SU-DHL-6 (cell line): ENCODE measurements around the gene COL27A1.

Experiments
- H2AFZ ChIP-seq: fragments of 200-600 bp; sonication (generic); 2 replicates; pipeline ENCODE4 v1.6.1; 2014; ENCODE audit warnings: low read depth, mild to moderate bottlenecking, moderate library complexity, mixed read lengths, antibody characterized with exemption, low read length; ENCODE audit not compliant: severe bottlenecking
- H3F3A ChIP-seq: fragments of 200-600 bp; shearing (Covaris generic); 2 replicates; pipeline ENCODE4 v1.6.0; 2016; ENCODE audit warnings: antibody characterized with exemption, mild to moderate bottlenecking; ENCODE audit not compliant: insufficient read depth
- H3K27ac ChIP-seq: fragments of 200-600 bp; sonication (generic); 2 replicates; pipeline ENCODE4 v1.5.1; 2016; ENCODE audit warnings: low read depth, mild to moderate bottlenecking, low read length, moderate library complexity, mixed read lengths
- H3K27me3 ChIP-seq: fragments of 200-600 bp; sonication (generic), shearing (Covaris generic); 2 replicates; pipeline ENCODE4 v1.6.0; 2014; ENCODE audit warnings: mild to moderate bottlenecking, low read length
- H3K36me3 ChIP-seq: fragments of 200-600 bp; sonication (generic); 2 replicates; pipeline ENCODE4 v1.6.1; 2014; ENCODE audit warnings: mild to moderate bottlenecking, low read length, mixed read lengths
- H3K4me2 ChIP-seq: fragments of 300-600, 200-600 bp; shearing (Covaris generic), sonication (generic); 2 replicates; pipeline ENCODE4 v1.6.0; 2014; ENCODE audit warnings: low read length, low read depth, mild to moderate bottlenecking; ENCODE audit not compliant: poor library complexity, severe bottlenecking
- H3K4me3 ChIP-seq: fragments of 200-600 bp; sonication (generic); 2 replicates; pipeline ENCODE4 v1.5.1; 2014; ENCODE audit warnings: antibody characterized with exemption, low read length, mild to moderate bottlenecking, mixed read lengths; ENCODE audit not compliant: insufficient read depth, poor library complexity, severe bottlenecking
- H3K79me2 ChIP-seq: fragments of 200-600 bp; sonication (generic); 2 replicates; pipeline ENCODE4 v1.6.1; 2014; ENCODE audit warnings: mild to moderate bottlenecking, low read length, moderate library complexity; ENCODE audit not compliant: insufficient read depth
- H3K9ac ChIP-seq: fragments of 200-600 bp; sonication (generic); 2 replicates; pipeline ENCODE4 v1.7.0; 2014; ENCODE audit warnings: mild to moderate bottlenecking, low read length
- H3K9me2 ChIP-seq: fragments of 200-600 bp; sonication (generic); replicated peaks from 2 replicates; pipeline ENCODE4 v1.6.1; 2014; ENCODE audit warnings: low read length; ENCODE audit not compliant: insufficient read depth
- H3K9me3 ChIP-seq: fragments of 200-600 bp; sonication (generic); 2 replicates; pipeline ENCODE4 v1.6.1; 2014; ENCODE audit warnings: low read length, mixed read lengths; ENCODE audit not compliant: insufficient read depth
- H4K20me1 ChIP-seq: fragments of 200-600 bp; sonication (generic); 2 replicates; pipeline ENCODE4 v1.6.1; 2014; ENCODE audit warnings: low read depth, mild to moderate bottlenecking, antibody characterized with exemption, low read length, moderate library complexity, mixed read lengths
- CTCF ChIP-seq: fragments of 200-600 bp; sonication (generic); IDR thresholded peaks from one replicate; pipeline ENCODE4 v1.5.1; 2017; ENCODE audit warnings: antibody characterized with exemption, mild to moderate bottlenecking, low read length, moderate library complexity; ENCODE audit not compliant: insufficient read depth, poor library complexity, severe bottlenecking
- EZH2phosphoT487 ChIP-seq: fragments of 200-600 bp; sonication (generic), shearing (Covaris generic); conservative IDR thresholded peaks from 2 replicates; pipeline ENCODE4 v1.6.1; 2018; ENCODE audit warnings: mild to moderate bottlenecking, antibody characterized with exemption, low read length, moderate library complexity, mixed read lengths

Gene COL27A1

GRCh38 chr9:114112778-114113584 is 42.4 kb upstream of the COL27A1 start:
- TF ChIP-seq CTCF (no peak), EZH2phosphoT487 (no peak)
- Histone ChIP-seq H3K79me2 (no peaks in the 10 kb centered on the region), H3K27me3 (no peaks in the 10 kb centered on the region), H3K36me3 (no peaks in the 10 kb centered on the region), H3K4me3 (no peak overlapping the region), H3K9me3 (no peaks in the 10 kb centered on the region), H3K9ac (no peak overlapping the region), H4K20me1 (no peaks in the 10 kb centered on the region), H2AFZ (no peak overlapping the region), H3K9me2 (no peaks in the 10 kb centered on the region), H3F3A (no peaks in the 10 kb centered on the region), H3K27ac (no peak overlapping the region), H3K4me2 (no peak overlapping the region)

GRCh38 chr9:114114364-114114763 is 41.0 kb upstream of the COL27A1 start:
- Histone ChIP-seq H3F3A (no peaks in the 10 kb centered on the region), H3K27ac (no peak overlapping the region), H3K9me2 (no peaks in the 10 kb centered on the region), H3K79me2 (no peaks in the 10 kb centered on the region), H3K9ac (no peak overlapping the region), H3K4me2 (no peak overlapping the region), H3K4me3 (no peak overlapping the region), H4K20me1 (no peaks in the 10 kb centered on the region), H3K9me3 (no peaks in the 10 kb centered on the region), H3K27me3 (no peaks in the 10 kb centered on the region), H3K36me3 (no peaks in the 10 kb centered on the region), H2AFZ (no peak overlapping the region)
- TF ChIP-seq EZH2phosphoT487 (no peak), CTCF (no peak)

GRCh38 chr9:114115654-114116125 is 39.6 kb upstream of the COL27A1 start:
- Histone ChIP-seq H3K36me3 (no peaks in the 10 kb centered on the region), H4K20me1 (no peaks in the 10 kb centered on the region), H3K4me2 (no peak overlapping the region), H3K9ac (no peak overlapping the region), H3K9me2 (no peaks in the 10 kb centered on the region), H3K27me3 (no peaks in the 10 kb centered on the region), H3F3A (no peaks in the 10 kb centered on the region), H3K4me3 (no peak overlapping the region), H2AFZ (no peak overlapping the region), H3K27ac (no peak overlapping the region), H3K9me3 (no peaks in the 10 kb centered on the region), H3K79me2 (no peaks in the 10 kb centered on the region)
- TF ChIP-seq CTCF: no peak
- no peak for TF ChIP-seq EZH2phosphoT487
